GM12865 (cell line): ENCODE results near the gene OR4N2.
"Not testable (repeated sequence)": the region's sequence is repeated elsewhere in the genome, so short reads cannot be mapped to it uniquely, and the experiment has no call there.

Experiments used
- DNase-seq: peaks from one replicate; pipeline ENCODE4 v3.0.0; 2010; ENCODE audit warnings: low read depth
- H3K4me3 ChIP-seq: 2 replicates; pipeline ENCODE4 v1.5.1; 2011; ENCODE audit warnings: mild to moderate bottlenecking, low read depth, low read length, control low read depth
- CTCF ChIP-seq: IDR thresholded peaks from 2 replicates; pipeline ENCODE4 v1.5.1; 2011; ENCODE audit warnings: low read length, control low read depth, low read depth, inconsistent platforms; ENCODE audit not compliant: insufficient read depth; ENCODE audit errors: missing control alignments

OR4N2 gene

GRCh38 chr14:19828314-19828713, 24.7 kb downstream of the OR4N2 start:
- no peak overlapping the region for H3K4me3 ChIP-seq
- DNase-seq: no peak
- no peak for TF ChIP-seq CTCF

- not testable (repeated sequence) for DNase-seq, H3K4me3 ChIP-seq
Measured at GRCh38 chr14:19834203-19834848, 30.8 kb downstream of the OR4N2 start.

GRCh38 chr14:19838433-19838832, 34.9 kb downstream of the OR4N2 start:
- no peak for TF ChIP-seq CTCF
- no peak for DNase-seq
- no peak overlapping the region for H3K4me3 ChIP-seq

GRCh38 chr14:19851365-19851764, 47.8 kb downstream of the OR4N2 start:
- no peak for TF ChIP-seq CTCF
- no peak for DNase-seq
- H3K4me3 ChIP-seq: no peak overlapping the region

- not testable (repeated sequence) for H3K4me3 ChIP-seq, DNase-seq
Measured at GRCh38 chr14:19866061-19866669, 62.6 kb downstream of the OR4N2 start.

GRCh38 chr14:19873178-19873577, 69.6 kb downstream of the OR4N2 start:
- no peak overlapping the region for H3K4me3 ChIP-seq
- TF ChIP-seq CTCF: no peak
- DNase-seq: no peak

GRCh38 chr14:19874842-19875241, 71.3 kb downstream of the OR4N2 start, which contains the start of gene OR4K2:
TSS of gene OR4K2 (plus strand) at chr14:19875142. CDS start at chr14:19876268, 1,126 bp downstream.
- H3K4me3 ChIP-seq: no peak within 1 kb of the TSS
- TF ChIP-seq CTCF: no peak
- DNase-seq: no peak

- no peak overlapping the region for H3K4me3 ChIP-seq
- peak; percentile 38 for TF ChIP-seq CTCF
- peak; percentile 4 for DNase-seq
Measured at GRCh38 chr14:19878029-19878642, 74.6 kb downstream of the OR4N2 start.
